ENCODE measurements around the gene ZNF331. TPM values are rescaled to one million over a fixed set of nuclear protein-coding genes. Genes with fewer than 3 reads are reported as not detected.
A peak's percentile ranks its signal among the peaks of the same experiment; 100 is the strongest.
"Not testable (repeated sequence)": the region's sequence is repeated elsewhere in the genome, so short reads cannot be mapped to it uniquely, and the experiment has no call there.

The ZNF331 gene
- total RNA-seq, 4 donors from 2014 or later = 6.8 to 35.5 (median 11.9) TPM

- Histone ChIP-seq H3K27me3 (no peaks in the 10 kb centered on the region), H3K4me3 (no peak overlapping the region), H3K9me3 (no peaks in the 10 kb centered on the region), H3K36me3 (no peaks in the 10 kb centered on the region), H3K4me1 (no peaks in the 10 kb centered on the region), H3K27ac (no peak overlapping the region)
- TF ChIP-seq POLR2A (IDR thresholded peaks at IDR 0.05) (no peak), CTCF (IDR thresholded peaks at IDR 0.05) (peak in 4 of 6 experiments; percentile 45 to 58 (median 55))
- peak in 2 of 3 donors; percentile 35 to 79 for DNase-seq
Observed at GRCh38 chr19:53511933-53512374, 26.0 kb upstream of the ZNF331 start.

- not testable (repeated sequence) for H3K27ac ChIP-seq, H3K4me3 ChIP-seq, H3K27me3 ChIP-seq, H3K4me1 ChIP-seq, DNase-seq, H3K9me3 ChIP-seq, H3K36me3 ChIP-seq
Observed at GRCh38 chr19:53515047-53515446, 22.9 kb upstream of the ZNF331 start.

GRCh38 chr19:53517114-53517741 lies 20.7 kb upstream of the ZNF331 start:
- no peak for TF ChIP-seq CTCF (IDR thresholded peaks at IDR 0.05)
- no peak for TF ChIP-seq POLR2A (IDR thresholded peaks at IDR 0.05)
- no peak for DNase-seq
- no peak overlapping the region for H3K27ac ChIP-seq

GRCh38 chr19:53518121-53518520 lies 19.8 kb upstream of the ZNF331 start:
- H3K27me3 ChIP-seq = no peaks in the 10 kb centered on the region
- H3K27ac ChIP-seq = no peak overlapping the region
- DNase-seq = no peak
- no peaks in the 10 kb centered on the region for H3K36me3 ChIP-seq
- H3K4me1 ChIP-seq = peaks cover 0 to 8% (median 3%) of the 10 kb centered on the region in 4 donors
- TF ChIP-seq CTCF (IDR thresholded peaks at IDR 0.05) (no peak), POLR2A (IDR thresholded peaks at IDR 0.05) (no peak)
- no peak overlapping the region for H3K4me3 ChIP-seq
- peaks cover 0 to 10% (median 2%) of the 10 kb centered on the region in 4 donors for H3K9me3 ChIP-seq

More at GRCh38 chr19:53517114-53517741, 20.7 kb upstream of the ZNF331 start:
- Histone ChIP-seq H3K4me1 (peaks cover 0 to 8% (median 3%) of the 10 kb centered on the region in 4 donors), H3K4me3 (no peak overlapping the region), H3K27me3 (no peaks in the 10 kb centered on the region), H3K9me3 (peaks cover 0 to 10% (median 2%) of the 10 kb centered on the region in 4 donors), H3K36me3 (no peaks in the 10 kb centered on the region)

GRCh38 chr19:53518716-53519115 lies 19.2 kb upstream of the ZNF331 start:
- Histone ChIP-seq H3K27ac (no peak overlapping the region), H3K4me1 (peaks cover 0 to 8% (median 3%) of the 10 kb centered on the region in 4 donors), H3K9me3 (peaks cover 0 to 10% (median 2%) of the 10 kb centered on the region in 4 donors), H3K27me3 (no peaks in the 10 kb centered on the region), H3K4me3 (no peak overlapping the region), H3K36me3 (no peaks in the 10 kb centered on the region)
- no peak for DNase-seq
- TF ChIP-seq CTCF (IDR thresholded peaks at IDR 0.05) (no peak), POLR2A (IDR thresholded peaks at IDR 0.05) (no peak)

GRCh38 chr19:53519446-53519845 lies 18.5 kb upstream of the ZNF331 start:
- H3K9me3 ChIP-seq = peaks cover 0 to 10% (median 2%) of the 10 kb centered on the region in 4 donors
- H3K4me3 ChIP-seq = no peak overlapping the region
- no peaks in the 10 kb centered on the region for H3K36me3 ChIP-seq
- no peak overlapping the region for H3K27ac ChIP-seq
- no peak for TF ChIP-seq CTCF (IDR thresholded peaks at IDR 0.05)
- TF ChIP-seq POLR2A (IDR thresholded peaks at IDR 0.05) = no peak
- no peaks in the 10 kb centered on the region for H3K27me3 ChIP-seq
- DNase-seq = no peak
- H3K4me1 ChIP-seq = peaks cover 0 to 8% (median 3%) of the 10 kb centered on the region in 4 donors
